ENCODE data around the gene TP53TG5. TPM values are rescaled to one million over a fixed set of nuclear protein-coding genes. Genes with fewer than 3 reads are reported as not detected.
A peak's percentile ranks its signal among the peaks of the same experiment; 100 is the strongest.

Gene TP53TG5
- total RNA-seq, 1 donor from 2014 or later = not detected

GRCh38 chr20:45419188-45420091 is 41.3 kb upstream of the TP53TG5 start:
- H3K4me3 Mint-ChIP-seq = peak overlapping the region; percentile 50
- Histone ChIP-seq H3K79me2 (ENCODE audit: low read depth) (peaks cover 23% of the 10 kb centered on the region), H3K36me3 (no peaks in the 10 kb centered on the region), H3K27me3 (no peaks in the 10 kb centered on the region), H3K4me3 (no peak overlapping the region), H3K4me2 (no peak overlapping the region), H3K4me1 (peaks cover 8% of the 10 kb centered on the region), H3K27ac (no peak overlapping the region), H3K9ac (no peak overlapping the region), H3F3A (ENCODE audit: low read depth) (no peaks in the 10 kb centered on the region), H3K9me3 (ENCODE audit: low read depth) (no peaks in the 10 kb centered on the region), H4K20me1 (ENCODE audit: low read depth) (no peaks in the 10 kb centered on the region), H2AFZ (replicated peaks) (no peak overlapping the region)
- H3K36me3 Mint-ChIP-seq = peaks cover 14% of the 10 kb centered on the region
- no peaks in the 10 kb centered on the region for H3K9me3 Mint-ChIP-seq
- TF ChIP-seq CTCF (IDR thresholded peaks at IDR 0.05) (no peak), EZH2phosphoT487 (IDR thresholded peaks at IDR 0.05) (no peak), EZH2 (IDR thresholded peaks at IDR 0.05) (no peak)
- peak overlapping the region; percentile 72 for H3K27ac Mint-ChIP-seq
- no peak for DNase-seq (ENCODE audit: low spot score)
- peaks cover 3% of the 10 kb centered on the region for H3K27me3 Mint-ChIP-seq (ENCODE audit: insufficient read depth, low read depth)
- peaks cover 13% of the 10 kb centered on the region for H3K4me1 Mint-ChIP-seq

GRCh38 chr20:45416917-45417316 is 38.8 kb upstream of the TP53TG5 start:
- Mint-ChIP-seq H3K36me3 (peaks cover 8% of the 10 kb centered on the region), H3K27ac (no peak overlapping the region), H3K9me3 (no peaks in the 10 kb centered on the region), H3K4me3 (peak overlapping the region; percentile 93), H3K4me1 (peaks cover 13% of the 10 kb centered on the region), H3K27me3 (ENCODE audit: insufficient read depth, low read depth) (peaks cover 2% of the 10 kb centered on the region)
- peak overlapping the region; percentile 87 for H3K4me3 ChIP-seq
- peaks cover 8% of the 10 kb centered on the region for H3K4me1 ChIP-seq
- no peak overlapping the region for H2AFZ ChIP-seq (replicated peaks)
- peaks cover 5% of the 10 kb centered on the region for H3K27me3 ChIP-seq
- H3K27ac ChIP-seq = no peak overlapping the region
- no peaks in the 10 kb centered on the region for H3F3A ChIP-seq (ENCODE audit: low read depth)
- H3K79me2 ChIP-seq (ENCODE audit: low read depth) = peaks cover 23% of the 10 kb centered on the region
- no peaks in the 10 kb centered on the region for H4K20me1 ChIP-seq (ENCODE audit: low read depth)
- H3K9me3 ChIP-seq (ENCODE audit: low read depth) = no peaks in the 10 kb centered on the region
- no peak for TF ChIP-seq EZH2 (IDR thresholded peaks at IDR 0.05)
- TF ChIP-seq CTCF (IDR thresholded peaks at IDR 0.05) = no peak
- no peak for TF ChIP-seq EZH2phosphoT487 (IDR thresholded peaks at IDR 0.05)
- no peak overlapping the region for H3K9ac ChIP-seq
- DNase-seq (ENCODE audit: low spot score) = no peak
- no peaks in the 10 kb centered on the region for H3K36me3 ChIP-seq
- peak overlapping the region; percentile 91 for H3K4me2 ChIP-seq

GRCh38 chr20:45415822-45416637 is 37.9 kb upstream of the TP53TG5 start, which contains the start of gene PIGT:
PIGT (plus strand) TSS chr20:45416141; CDS start chr20:45416157, 16 bp downstream.
- no peak within 1 kb of the TSS for H3K27ac ChIP-seq
- peaks cover 5% of the 10 kb centered on the region for H3K27me3 ChIP-seq
- Mint-ChIP-seq H3K4me1 (peaks cover 13% of the 10 kb centered on the region), H3K27ac (peak within 1 kb of the TSS; percentile 67), H3K36me3 (peaks cover 10% of the 10 kb centered on the region), H3K4me3 (peak within 1 kb of the TSS; percentile 93), H3K27me3 (ENCODE audit: insufficient read depth, low read depth) (peaks cover 2% of the 10 kb centered on the region), H3K9me3 (no peaks in the 10 kb centered on the region)
- TF ChIP-seq EZH2 (IDR thresholded peaks at IDR 0.05) (no peak), CTCF (IDR thresholded peaks at IDR 0.05) (no peak), EZH2phosphoT487 (IDR thresholded peaks at IDR 0.05) (no peak)
- H3K4me2 ChIP-seq = peak within 1 kb of the TSS; percentile 91
- H2AFZ ChIP-seq (replicated peaks) = peak within 1 kb of the TSS; percentile 90
- peak within 1 kb of the TSS; percentile 82 for H3K9ac ChIP-seq
- H3K4me1 ChIP-seq = peaks cover 8% of the 10 kb centered on the region
- H3F3A ChIP-seq (ENCODE audit: low read depth) = no peaks in the 10 kb centered on the region
- DNase-seq (ENCODE audit: low spot score) = peak; percentile 89
- H4K20me1 ChIP-seq (ENCODE audit: low read depth) = no peaks in the 10 kb centered on the region
- H3K36me3 ChIP-seq = no peaks in the 10 kb centered on the region
- H3K9me3 ChIP-seq (ENCODE audit: low read depth) = no peaks in the 10 kb centered on the region
- H3K79me2 ChIP-seq (ENCODE audit: low read depth) = peaks cover 23% of the 10 kb centered on the region
- H3K4me3 ChIP-seq = peak within 1 kb of the TSS; percentile 87
